RWPE2 (cell line): ENCODE data around the gene FGF3.

Experiments
- ATAC-seq: fragments of 200-7000 bp; cut with Tn5 transposase; 3 replicates; pipeline ENCODE4 v1.9.1; 2021; ENCODE audit warnings: low read depth
- DNase-seq: peaks from one replicate; pipeline ENCODE4 v3.0.0-alpha.2; 2020; ENCODE audit warnings: low spot score
- H3K27ac ChIP-seq: fragments of 450-650 bp; 2 replicates; pipeline ENCODE4 v1.5.1; 2017; ENCODE audit warnings: mild to moderate bottlenecking; ENCODE audit not compliant: poor library complexity, severe bottlenecking
- H3K27me3 ChIP-seq: fragments of 250-450 bp; sonication (Bioruptor Pico); 2 replicates; pipeline ENCODE4 v1.5.1; 2021; ENCODE audit warnings: mild to moderate bottlenecking, moderate library complexity; ENCODE audit not compliant: insufficient read depth, poor library complexity, severe bottlenecking
- H3K36me3 ChIP-seq: fragments of 250-450 bp; sonication (Bioruptor Pico); 2 replicates; pipeline ENCODE4 v1.5.1; 2020; ENCODE audit warnings: low read depth, mild to moderate bottlenecking, moderate library complexity
- H3K4me1 ChIP-seq: fragments of 250-450 bp; sonication (Bioruptor Pico); 2 replicates; pipeline ENCODE4 v1.5.1; 2021; ENCODE audit warnings: mild to moderate bottlenecking, moderate library complexity; ENCODE audit not compliant: insufficient read depth, poor library complexity, severe bottlenecking
- H3K4me3 ChIP-seq: fragments of 250-450 bp; sonication (Bioruptor Pico); 2 replicates; pipeline ENCODE4 v1.5.1; 2021; ENCODE audit warnings: mild to moderate bottlenecking, moderate library complexity; ENCODE audit not compliant: severe bottlenecking
- H3K9me3 ChIP-seq: fragments of 250-450 bp; sonication (Bioruptor Pico); 2 replicates; pipeline ENCODE4 v1.5.1; 2021; ENCODE audit warnings: mild to moderate bottlenecking, moderate library complexity; ENCODE audit not compliant: severe bottlenecking
- TF ChIP-seq, protein P1 (sequence below): fragments of 450-650 bp; IDR thresholded peaks from one replicate; pipeline ENCODE4 v1.5.1; 2017; ENCODE audit warnings: mild to moderate bottlenecking, moderate library complexity; ENCODE audit not compliant: poor library complexity, severe bottlenecking

FGF3 gene

GRCh38 chr11:69844396-69844795, 25.2 kb upstream of the FGF3 start:
- TF ChIP-seq, protein P1, sequence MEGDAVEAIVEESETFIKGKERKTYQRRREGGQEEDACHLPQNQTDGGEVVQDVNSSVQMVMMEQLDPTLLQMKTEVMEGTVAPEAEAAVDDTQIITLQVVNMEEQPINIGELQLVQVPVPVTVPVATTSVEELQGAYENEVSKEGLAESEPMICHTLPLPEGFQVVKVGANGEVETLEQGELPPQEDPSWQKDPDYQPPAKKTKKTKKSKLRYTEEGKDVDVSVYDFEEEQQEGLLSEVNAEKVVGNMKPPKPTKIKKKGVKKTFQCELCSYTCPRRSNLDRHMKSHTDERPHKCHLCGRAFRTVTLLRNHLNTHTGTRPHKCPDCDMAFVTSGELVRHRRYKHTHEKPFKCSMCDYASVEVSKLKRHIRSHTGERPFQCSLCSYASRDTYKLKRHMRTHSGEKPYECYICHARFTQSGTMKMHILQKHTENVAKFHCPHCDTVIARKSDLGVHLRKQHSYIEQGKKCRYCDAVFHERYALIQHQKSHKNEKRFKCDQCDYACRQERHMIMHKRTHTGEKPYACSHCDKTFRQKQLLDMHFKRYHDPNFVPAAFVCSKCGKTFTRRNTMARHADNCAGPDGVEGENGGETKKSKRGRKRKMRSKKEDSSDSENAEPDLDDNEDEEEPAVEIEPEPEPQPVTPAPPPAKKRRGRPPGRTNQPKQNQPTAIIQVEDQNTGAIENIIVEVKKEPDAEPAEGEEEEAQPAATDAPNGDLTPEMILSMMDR = no peak
- Histone ChIP-seq H3K4me3 (no peak overlapping the region), H3K9me3 (no peaks in the 10 kb centered on the region), H3K36me3 (no peaks in the 10 kb centered on the region), H3K27me3 (no peaks in the 10 kb centered on the region), H3K4me1 (peaks cover 6% of the 10 kb centered on the region), H3K27ac (no peak overlapping the region)
- DNase-seq = no peak
- ATAC-seq = no peak

GRCh38 chr11:69843529-69843921, 24.3 kb upstream of the FGF3 start:
- H3K36me3 ChIP-seq = no peaks in the 10 kb centered on the region
- no peak for ATAC-seq
- no peak overlapping the region for H3K27ac ChIP-seq
- H3K9me3 ChIP-seq = no peaks in the 10 kb centered on the region
- no peak for DNase-seq
- peaks cover 6% of the 10 kb centered on the region for H3K4me1 ChIP-seq
- TF ChIP-seq, protein P1 = no peak
- H3K27me3 ChIP-seq = no peaks in the 10 kb centered on the region
- H3K4me3 ChIP-seq = no peak overlapping the region

DNA sequence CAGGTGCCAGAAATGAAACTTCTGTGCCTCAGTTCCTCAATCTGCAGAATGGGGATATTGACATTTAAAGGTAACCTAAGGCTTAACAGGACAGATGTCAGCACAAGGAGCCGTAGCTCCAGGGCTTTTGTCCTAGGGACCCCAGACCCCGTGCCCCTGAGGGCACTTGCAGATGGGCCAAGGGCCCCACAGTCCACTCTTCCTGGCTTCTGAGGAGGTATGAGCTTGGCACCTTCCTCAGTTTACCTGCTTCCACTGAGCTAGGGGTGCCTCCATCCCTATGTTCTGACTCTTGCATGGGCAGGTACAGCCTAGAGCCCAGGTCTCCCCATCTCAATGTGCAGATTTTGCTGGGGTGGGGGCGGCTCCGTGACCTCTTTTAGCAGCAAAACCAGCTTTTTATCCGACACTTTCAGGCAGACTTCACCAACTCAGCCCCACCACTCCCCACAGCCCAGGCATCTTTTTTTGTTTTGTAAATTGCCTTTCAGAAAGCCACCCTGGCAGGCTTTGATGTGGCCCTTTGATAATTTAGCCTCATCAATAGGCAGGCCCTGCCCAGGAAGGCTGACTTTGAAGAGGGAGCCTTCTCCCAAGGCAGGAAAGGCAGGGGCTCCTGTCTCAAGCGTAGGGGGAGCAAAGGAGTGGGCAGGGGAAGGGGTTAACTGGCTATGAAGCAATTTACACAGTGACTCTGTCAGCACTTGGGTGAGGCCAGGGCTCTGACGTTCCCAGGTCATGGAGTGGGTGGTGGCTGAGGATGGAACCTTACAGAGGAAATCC, 23.7 kb upstream of the FGF3 start:
- Histone ChIP-seq H3K27me3 (no peaks in the 10 kb centered on the region), H3K27ac (no peak overlapping the region), H3K9me3 (no peaks in the 10 kb centered on the region)

GRCh38 chr11:69841859-69842698, 22.9 kb upstream of the FGF3 start:
- Histone ChIP-seq H3K4me1 (no peaks in the 10 kb centered on the region), H3K9me3 (no peaks in the 10 kb centered on the region), H3K27ac (no peak overlapping the region), H3K36me3 (no peaks in the 10 kb centered on the region), H3K27me3 (no peaks in the 10 kb centered on the region), H3K4me3 (no peak overlapping the region)
- DNase-seq (no peak), ATAC-seq (no peak)
- TF ChIP-seq, protein P1 = peak; percentile 35

More for the DNA sequence above, 23.7 kb upstream of the FGF3 start:
- Histone ChIP-seq H3K4me1 (peaks cover 3% of the 10 kb centered on the region), H3K4me3 (no peak overlapping the region), H3K36me3 (no peaks in the 10 kb centered on the region)
- DNase-seq (no peak), ATAC-seq (no peak)
- TF ChIP-seq, protein P1 = no peak
